K562 (cell line): ENCODE results near the gene SLC1A4. TPM values are rescaled to one million over a fixed set of nuclear protein-coding genes. Genes with fewer than 3 reads are reported as not detected.

Experiments
- ATAC-seq: fragments of 200-7000 bp; cut with Tn5 transposase; 3 replicates; pipeline ENCODE4 v1.9.1; 2020; ENCODE audit warnings: moderate library complexity
- BruUV-seq: library from RNA; stranded (reverse); fragments of 400-500 nt; replicated peaks from 2 replicates; lab custom pipeline; 2021; lab: Mats Ljungman, UMichigan
- CTCF ChIA-PET: fragments of 300-600 bp; formaldehyde crosslinking; extraction: SDS; loops from one replicate; lab custom pipeline; 2021; ENCODE audit warnings: low intra/inter-chr PET ratio; lab: Yijun Ruan, JAX
- POLR2A ChIA-PET: fragments of 300-600, 350-650 bp; sonication (Branson Sonifier 250); formaldehyde crosslinking; extraction: SDS; loops from one replicate; lab custom pipeline; 2021; ENCODE audit warnings: antibody characterized with exemption, inconsistent platforms; lab: Yijun Ruan, JAX
- DNase-seq, 4 experiments: peaks; one replicate each; pipeline versions ENCODE4 v3.0.0 to v3.0.0-alpha.2; 2011 to 2018; ENCODE audit warnings: low spot score in 3 of 4, mixed read lengths in 3 of 4; ENCODE audit errors: extremely low read depth in 1 of 4
- FAIRE-seq: peaks from 2 replicates; lab custom pipeline; 2011; peaks lifted over from hg19 to GRCh38; lab: Jason Lieb, UNC
- H2AFZ ChIP-seq: 2 replicates; pipeline ENCODE4 v1.6.0; 2011; ENCODE audit warnings: low read depth, low read length, control low read depth, inconsistent platforms
- H3K27ac ChIP-seq: fragments of 200-600 bp; 3 replicates; pipeline ENCODE4 v1.8.0; 2011; ENCODE audit warnings: low read depth, mild to moderate bottlenecking, control low read depth, inconsistent platforms, low read length, moderate library complexity, mixed read lengths; ENCODE audit errors: extremely low read depth
- H3K27me3 ChIP-seq, 2 experiments: fragments of 300-600 bp in 1 of 2; 2 replicates in 1 of 2; 3 replicates in 1 of 2; pipeline versions ENCODE4 v1.6.0 to v1.8.0; 2011; ENCODE audit warnings: inconsistent platforms in 2 of 2, low read length in 2 of 2, mild to moderate bottlenecking in 1 of 2, mixed read lengths in 1 of 2, moderate library complexity in 1 of 2; ENCODE audit not compliant: control insufficient read depth in 2 of 2, insufficient read depth in 2 of 2
- H3K36me3 ChIP-seq: fragments of 300-600 bp; 3 replicates; pipeline ENCODE4 v1.8.0; 2011; ENCODE audit warnings: mild to moderate bottlenecking, low read length, inconsistent platforms; ENCODE audit not compliant: control insufficient read depth, insufficient read depth
- H3K4me1 ChIP-seq, 2 experiments: fragments of 200-600 bp in 1 of 2; replicated peaks in 1 of 2; 2 replicates in 1 of 2; 3 replicates in 1 of 2; pipeline versions ENCODE4 v1.5.1 to v1.8.0; 2011; ENCODE audit warnings: inconsistent platforms in 2 of 2, low read length in 2 of 2, mild to moderate bottlenecking in 1 of 2, mixed read lengths in 1 of 2, moderate library complexity in 1 of 2; ENCODE audit not compliant: control insufficient read depth in 2 of 2, insufficient read depth in 2 of 2
- H3K4me2 ChIP-seq: 2 replicates; pipeline ENCODE4 v1.6.1; 2011; ENCODE audit warnings: low read length, control low read depth, inconsistent platforms, mixed read lengths; ENCODE audit not compliant: insufficient read depth
- H3K4me3 ChIP-seq: fragments of 200-600 bp; sonication (generic), shearing (Covaris generic); 2 replicates; pipeline ENCODE4 v1.5.1; 2016; ENCODE audit warnings: control low read depth, inconsistent platforms
- H3K79me2 ChIP-seq: fragments of 200-600 bp; 3 replicates; pipeline ENCODE4 v1.8.0; 2011; ENCODE audit warnings: low read length, inconsistent platforms; ENCODE audit not compliant: control insufficient read depth, insufficient read depth
- H3K9ac ChIP-seq, 2 experiments: 2 replicates each; pipeline versions ENCODE4 v1.6.0 to v1.6.1; 2011; ENCODE audit warnings: low read depth in 2 of 2, low read length in 2 of 2, control low read depth in 1 of 2, inconsistent platforms in 1 of 2, mild to moderate bottlenecking in 1 of 2, mixed read lengths in 1 of 2; ENCODE audit not compliant: insufficient read depth in 1 of 2
- H3K9me1 ChIP-seq: one replicate; pipeline ENCODE4 v1.6.0; 2011; ENCODE audit warnings: inconsistent platforms, mild to moderate bottlenecking, low read length, moderate library complexity; ENCODE audit not compliant: control insufficient read depth, insufficient read depth
- H3K9me3 ChIP-seq: replicated peaks from 2 replicates; pipeline ENCODE4 v1.5.1; 2011; ENCODE audit warnings: low read depth, low read length, inconsistent platforms; ENCODE audit not compliant: control insufficient read depth, insufficient read depth
- H4K20me1 ChIP-seq: replicated peaks from 2 replicates; pipeline ENCODE4 v1.6.1; 2011; ENCODE audit warnings: low read length, inconsistent platforms, mixed read lengths; ENCODE audit not compliant: control insufficient read depth, insufficient read depth
- BCL6 ChIP-seq: fragments of 250-450 bp; sonication (Bioruptor Pico); IDR thresholded peaks from 2 replicates; pipeline ENCODE4 v1.4.0; 2020
- GTF2E2 ChIP-seq: fragments of 200-800 bp; sonication (Bioruptor generic); IDR thresholded peaks from 2 replicates; pipeline ENCODE4 v1.6.1; 2016; ENCODE audit warnings: missing genetic modification characterization, missing compliant biosample characterization
- HNRNPUL1 ChIP-seq: fragments of 200-400 bp; formaldehyde crosslinking; IDR thresholded peaks from 2 replicates; pipeline ENCODE4 v1.6.1; 2017; ENCODE audit warnings: low read length
- MAFF ChIP-seq: IDR thresholded peaks from 2 replicates; pipeline ENCODE4 v1.6.1; 2012; ENCODE audit warnings: low read length, improper control_type of control experiment
- RFX1 ChIP-seq: fragments of 450-650 bp; IDR thresholded peaks from 2 replicates; pipeline ENCODE4 v1.6.1; 2016; ENCODE audit warnings: mild to moderate bottlenecking, moderate library complexity
- SAFB2 ChIP-seq: fragments of 200-400 bp; formaldehyde crosslinking; IDR thresholded peaks from 2 replicates; pipeline ENCODE4 v1.6.1; 2018; ENCODE audit warnings: borderline replicate concordance, low read length, low read depth, moderate library complexity; ENCODE audit not compliant: severe bottlenecking
- SIN3B ChIP-seq: fragments of 450-650 bp; IDR thresholded peaks from 2 replicates; pipeline ENCODE4 v1.6.1; 2017; ENCODE audit warnings: low read depth, mild to moderate bottlenecking, moderate library complexity
- SMAD2 ChIP-seq: fragments of 150-350 bp; IDR thresholded peaks from 2 replicates; pipeline ENCODE4 v1.6.1; 2014; ENCODE audit warnings: low read depth, mild to moderate bottlenecking, low read length
- SMARCC2 ChIP-seq: fragments of 450-650 bp; IDR thresholded peaks from 2 replicates; pipeline ENCODE4 v1.6.1; 2017; ENCODE audit warnings: antibody characterized with exemption, moderate library complexity, mild to moderate bottlenecking, low read depth
- SREBF2 ChIP-seq: sonication (generic); formaldehyde crosslinking; IDR thresholded peaks from 2 replicates; pipeline ENCODE4 v1.4.0; 2020; ENCODE audit warnings: mild to moderate bottlenecking, missing genetic modification reagents
- WHSC1 ChIP-seq: IDR thresholded peaks from one replicate; pipeline ENCODE4 v1.6.1; 2012; ENCODE audit warnings: low read length, control low read depth, inconsistent platforms
- ZKSCAN3 ChIP-seq: fragments of 250-450 bp; sonication (Bioruptor Pico); IDR thresholded peaks from 2 replicates; pipeline ENCODE4 v1.4.0; 2020
- ZNF431 ChIP-seq: sonication (generic); formaldehyde crosslinking; IDR thresholded peaks from 2 replicates; pipeline ENCODE4 v1.8.0; 2022; ENCODE audit warnings: mild to moderate bottlenecking, missing genetic modification reagents
- WGBS: fragments of 100-300 bp; shearing (Covaris generic); methylation state at CpG from one replicate; pipeline ENCODE4 v1.1.6; 2016; ENCODE audit warnings: low coverage, mixed read lengths; ENCODE audit not compliant: insufficient coverage; ENCODE audit errors: missing lambda C conversion rate; 5-methylcytosine and 5-hydroxymethylcytosine counted together
- in situ Hi-C: fragments of 300-500 bp; cut with MboI; formaldehyde crosslinking; loops from 4 replicates; pipeline ENCODE4 v1.15.0; 2018; ENCODE audit warnings: inconsistent platforms, mixed read lengths
- intact Hi-C: fragments of 100-400 bp; cut with micrococcal nuclease; formaldehyde crosslinking; loops from 2 replicates; pipeline ENCODE4 v1.14.2; 2022
- polyA plus RNA-seq, 8 experiments: library from polyadenylated mRNA; depleted of rRNA in 4 of 8; stranded (reverse) in 5 of 8; unstranded in 3 of 8; fragments of >200 nt; fragmentation: Nextera tagmentation in 2 of 8; fragmentation: Illumina TruSeq in 1 of 8; extraction: Ambion mirVana in 2 of 8; extraction: Trizol in 1 of 8; gene quantifications; 2 replicates each; pipeline versions ENCODE4 v1.2.1 to v1.2.3, GENCODE V29; 2011 to 2014; ENCODE audit warnings: inconsistent platforms in 1 of 8, missing spikeins in 1 of 8
- total RNA-seq, 7 experiments: library from RNA; depleted of rRNA in 6 of 7; stranded (reverse); fragments of >200 nt in 6 of 7; fragmentation: Illumina TruSeq in 2 of 7; extraction: Trizol in 2 of 7; gene quantifications; 2 replicates each; pipeline versions ENCODE4 v1.2.1 to v1.2.3, GENCODE V29; 2011 to 2021; ENCODE audit warnings: low replicate concordance in 1 of 7
- TF ChIP-seq, protein P1 (sequence below): fragments of 250-450 bp; sonication (Bioruptor Pico); IDR thresholded peaks from 2 replicates; pipeline ENCODE4 v1.8.0; 2022; ENCODE audit warnings: moderate library complexity, mild to moderate bottlenecking, inconsistent platforms
- TF ChIP-seq, protein P2 (sequence below): fragments of 450-650 bp; formaldehyde crosslinking; IDR thresholded peaks from 2 replicates; pipeline ENCODE4 v1.4.0; 2020; ENCODE audit warnings: mild to moderate bottlenecking
- TF ChIP-seq, protein P3 (sequence below): fragments of 450-650 bp; formaldehyde crosslinking; IDR thresholded peaks from 2 replicates; pipeline ENCODE4 v1.4.0; 2020; ENCODE audit warnings: mild to moderate bottlenecking, moderate library complexity

The SLC1A4 gene
- total and polyA plus RNA-seq, 9 of the 15 experiments (the other 6 are each of a cell fraction or from before 2014, with no cell fraction given) = 4.4 to 24.0 (median 10.9) TPM

DNA sequence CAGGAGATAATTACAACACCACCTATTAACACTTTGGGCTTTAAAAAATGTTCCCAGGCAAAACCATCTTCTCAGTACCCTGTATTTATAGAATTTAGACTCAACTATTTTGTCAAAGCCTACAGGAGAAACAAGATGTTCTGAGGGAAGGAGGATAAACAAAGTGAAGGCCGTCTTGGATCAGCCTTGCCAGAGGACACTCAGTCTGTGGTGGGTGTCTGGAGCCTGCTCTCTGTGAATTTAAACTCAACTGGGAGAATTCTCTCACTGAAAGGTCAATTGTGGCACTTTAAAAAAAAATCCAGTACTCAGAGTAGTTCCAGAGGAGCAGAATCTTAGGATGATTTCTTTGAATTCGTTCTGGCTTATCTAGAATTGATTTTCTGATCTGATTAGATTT, 28.4 kb upstream of the SLC1A4 start:
- H3K9ac ChIP-seq = no peak overlapping the region
- no peak overlapping the region for H2AFZ ChIP-seq
- no peak overlapping the region for H3K27ac ChIP-seq
- no peak overlapping the region for H3K4me2 ChIP-seq
- intact Hi-C loops = no loop called here
- H3K4me3 ChIP-seq = no peak overlapping the region
- H3K36me3 ChIP-seq = no peaks in the 10 kb centered on the region
- H3K9me1 ChIP-seq = no peaks in the 10 kb centered on the region
- no peaks in the 10 kb centered on the region for H3K4me1 ChIP-seq
- ChIA-PET CTCF (no interaction called here), POLR2A (no interaction called here)
- 2% methylated on average over 2 of the region's 2 CpGs for whole genome bisulfite sequencing
- H3K79me2 ChIP-seq = no peaks in the 10 kb centered on the region
- FAIRE-seq (no peak), DNase-seq (no peak), ATAC-seq (no peak)
- no peaks in the 10 kb centered on the region for H3K9me3 ChIP-seq
- no TSS peak for BruUV-seq
- H3K27me3 ChIP-seq = peaks cover 15 to 23% of the 10 kb centered on the region in 2 experiments
- no peak for TF ChIP-seq SMARCC2
- no peak for TF ChIP-seq WHSC1
- TF ChIP-seq GTF2E2 (tag) = no peak
- no peak for TF ChIP-seq BCL6 (CRISPR knock-in tag)
- no peak for TF ChIP-seq SAFB2
- no peak for TF ChIP-seq ZNF431
- TF ChIP-seq, protein P1, sequence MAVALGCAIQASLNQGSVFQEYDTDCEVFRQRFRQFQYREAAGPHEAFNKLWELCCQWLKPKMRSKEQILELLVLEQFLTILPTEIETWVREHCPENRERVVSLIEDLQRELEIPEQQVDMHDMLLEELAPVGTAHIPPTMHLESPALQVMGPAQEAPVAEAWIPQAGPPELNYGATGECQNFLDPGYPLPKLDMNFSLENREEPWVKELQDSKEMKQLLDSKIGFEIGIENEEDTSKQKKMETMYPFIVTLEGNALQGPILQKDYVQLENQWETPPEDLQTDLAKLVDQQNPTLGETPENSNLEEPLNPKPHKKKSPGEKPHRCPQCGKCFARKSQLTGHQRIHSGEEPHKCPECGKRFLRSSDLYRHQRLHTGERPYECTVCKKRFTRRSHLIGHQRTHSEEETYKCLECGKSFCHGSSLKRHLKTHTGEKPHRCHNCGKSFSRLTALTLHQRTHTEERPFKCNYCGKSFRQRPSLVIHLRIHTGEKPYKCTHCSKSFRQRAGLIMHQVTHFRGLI (CRISPR knock-in tag) = no peak
- TF ChIP-seq, protein P2, sequence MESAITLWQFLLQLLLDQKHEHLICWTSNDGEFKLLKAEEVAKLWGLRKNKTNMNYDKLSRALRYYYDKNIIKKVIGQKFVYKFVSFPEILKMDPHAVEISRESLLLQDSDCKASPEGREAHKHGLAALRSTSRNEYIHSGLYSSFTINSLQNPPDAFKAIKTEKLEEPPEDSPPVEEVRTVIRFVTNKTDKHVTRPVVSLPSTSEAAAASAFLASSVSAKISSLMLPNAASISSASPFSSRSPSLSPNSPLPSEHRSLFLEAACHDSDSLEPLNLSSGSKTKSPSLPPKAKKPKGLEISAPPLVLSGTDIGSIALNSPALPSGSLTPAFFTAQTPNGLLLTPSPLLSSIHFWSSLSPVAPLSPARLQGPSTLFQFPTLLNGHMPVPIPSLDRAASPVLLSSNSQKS (CRISPR knock-in tag) = no peak
- TF ChIP-seq, protein P3, sequence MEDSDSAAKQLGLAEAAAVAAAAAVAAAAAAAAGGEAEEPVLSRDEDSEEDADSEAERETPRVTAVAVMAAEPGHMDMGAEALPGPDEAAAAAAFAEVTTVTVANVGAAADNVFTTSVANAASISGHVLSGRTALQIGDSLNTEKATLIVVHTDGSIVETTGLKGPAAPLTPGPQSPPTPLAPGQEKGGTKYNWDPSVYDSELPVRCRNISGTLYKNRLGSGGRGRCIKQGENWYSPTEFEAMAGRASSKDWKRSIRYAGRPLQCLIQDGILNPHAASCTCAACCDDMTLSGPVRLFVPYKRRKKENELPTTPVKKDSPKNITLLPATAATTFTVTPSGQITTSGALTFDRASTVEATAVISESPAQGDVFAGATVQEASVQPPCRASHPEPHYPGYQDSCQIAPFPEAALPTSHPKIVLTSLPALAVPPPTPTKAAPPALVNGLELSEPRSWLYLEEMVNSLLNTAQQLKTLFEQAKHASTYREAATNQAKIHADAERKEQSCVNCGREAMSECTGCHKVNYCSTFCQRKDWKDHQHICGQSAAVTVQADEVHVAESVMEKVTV (CRISPR knock-in tag) = no peak
- no peak for TF ChIP-seq MAFF
- TF ChIP-seq SMAD2 = no peak
- TF ChIP-seq RFX1 = no peak
- TF ChIP-seq ZKSCAN3 = no peak
- no peak for TF ChIP-seq SIN3B
- no peak for TF ChIP-seq SREBF2 (CRISPR knock-in tag)
- TF ChIP-seq HNRNPUL1 = no peak
- in situ Hi-C loops = no loop called here
- no peaks in the 10 kb centered on the region for H4K20me1 ChIP-seq
